Hematopoietic multipotent progenitor cell treated with erythropoietin and hydrocortisone succinate and interleukin-3 and kit ligand, for 17 days (in vitro differentiated cells): ENCODE data around the gene TMIGD3.
A peak's percentile ranks its signal among the peaks of the same experiment; 100 is the strongest.

Experiments used
- DNase-seq: peaks from one replicate; pipeline ENCODE4 v3.0.0-alpha.2; 2015; ENCODE audit warnings: low spot score

Gene TMIGD3

DNA sequence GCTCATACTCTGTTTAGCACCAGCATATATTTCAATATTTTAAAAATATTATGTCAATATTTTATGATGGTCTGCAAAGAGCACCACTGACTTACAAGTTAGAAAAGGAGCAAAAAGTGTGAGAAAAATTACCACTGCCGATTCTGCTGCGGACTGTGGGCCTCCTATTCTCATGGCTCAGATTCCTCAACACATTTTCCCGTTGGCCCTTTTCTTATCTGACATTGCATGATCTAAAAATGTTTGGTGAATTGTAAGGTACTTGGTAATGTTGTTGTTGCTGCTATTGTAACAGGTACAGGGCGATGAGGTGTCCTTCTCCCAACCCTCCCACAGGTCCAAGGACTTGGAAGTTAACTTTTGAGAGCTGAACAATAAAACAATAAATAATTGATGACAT lies 28.9 kb downstream of the TMIGD3 start:
- DNase-seq = no peak

DNA sequence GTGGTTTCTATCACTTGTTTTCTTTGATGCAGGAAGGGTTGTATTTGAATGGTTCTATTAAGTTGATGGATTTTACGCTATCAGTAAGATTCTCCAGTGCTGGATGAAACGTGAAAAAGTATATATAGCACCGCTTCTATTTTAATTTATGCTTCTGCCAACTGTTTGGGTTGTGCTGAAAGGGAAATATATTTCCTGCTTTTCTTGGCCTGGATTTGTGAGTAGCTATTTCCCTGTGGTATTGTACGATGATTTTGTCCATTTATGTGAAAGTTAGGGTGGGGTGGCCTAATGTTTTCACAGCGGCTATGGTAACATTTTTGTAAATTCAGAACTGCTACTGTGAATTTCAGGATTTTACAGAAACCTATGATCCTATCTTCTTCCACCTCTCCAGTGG lies 29.3 kb downstream of the TMIGD3 start:
- DNase-seq = no peak

DNA sequence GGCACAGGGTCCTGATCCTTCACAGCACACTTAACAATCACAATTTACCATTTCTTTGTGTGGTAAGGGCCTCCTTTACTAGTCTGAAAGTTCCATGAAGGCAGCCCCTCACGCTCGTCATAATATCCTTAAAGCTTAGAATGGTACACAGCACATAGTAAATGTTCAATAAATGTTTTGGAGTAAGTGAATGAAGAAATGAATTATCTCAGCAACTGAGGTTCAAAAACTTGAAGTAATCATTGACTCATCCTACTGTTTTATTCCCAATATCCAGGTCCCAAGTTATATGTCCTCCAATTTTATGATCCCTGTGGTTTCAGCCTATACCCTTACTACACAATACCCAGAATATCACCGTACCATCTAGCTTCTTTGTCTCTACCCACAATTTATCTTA lies 31.9 kb downstream of the TMIGD3 start:
- DNase-seq = no peak

DNA sequence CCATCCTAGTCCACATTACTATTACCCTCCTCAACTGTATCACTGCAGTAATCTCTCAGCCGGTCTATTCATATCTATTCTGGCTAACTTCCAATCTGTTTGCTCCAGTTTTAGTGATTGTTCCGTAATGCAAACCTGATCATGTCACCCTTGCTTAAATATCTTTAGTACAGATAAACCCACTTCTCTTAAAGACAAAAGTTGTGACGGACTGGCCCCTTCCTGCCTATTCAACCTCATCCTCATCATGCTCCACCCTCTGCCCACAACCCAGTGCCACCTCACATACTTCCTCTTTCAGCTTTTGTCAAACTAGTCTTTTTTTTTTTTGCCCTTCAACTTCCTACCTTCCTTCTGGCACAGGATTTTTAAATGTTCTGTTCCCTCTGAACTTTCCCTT lies 32.4 kb downstream of the TMIGD3 start:
- no peak for DNase-seq

DNA sequence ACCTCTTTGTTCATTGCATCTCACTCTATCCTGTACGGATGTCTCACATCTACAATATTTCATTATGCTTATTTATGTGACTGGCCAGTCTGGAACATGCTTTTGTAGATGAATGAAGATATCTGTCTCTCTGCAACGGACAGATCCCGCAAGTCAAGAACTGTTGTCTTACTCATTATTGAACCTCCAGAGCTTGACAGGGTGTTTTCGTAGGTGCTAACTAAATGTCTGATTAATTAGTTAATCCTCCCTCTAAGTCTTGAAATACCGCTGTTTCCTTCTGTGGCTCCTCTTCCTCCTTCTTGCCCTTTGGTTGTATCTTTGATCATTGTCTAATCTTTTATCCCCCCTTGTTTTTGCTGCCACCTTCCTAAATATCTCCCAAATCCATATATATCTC lies 32.8 kb downstream of the TMIGD3 start:
- no peak for DNase-seq

DNA sequence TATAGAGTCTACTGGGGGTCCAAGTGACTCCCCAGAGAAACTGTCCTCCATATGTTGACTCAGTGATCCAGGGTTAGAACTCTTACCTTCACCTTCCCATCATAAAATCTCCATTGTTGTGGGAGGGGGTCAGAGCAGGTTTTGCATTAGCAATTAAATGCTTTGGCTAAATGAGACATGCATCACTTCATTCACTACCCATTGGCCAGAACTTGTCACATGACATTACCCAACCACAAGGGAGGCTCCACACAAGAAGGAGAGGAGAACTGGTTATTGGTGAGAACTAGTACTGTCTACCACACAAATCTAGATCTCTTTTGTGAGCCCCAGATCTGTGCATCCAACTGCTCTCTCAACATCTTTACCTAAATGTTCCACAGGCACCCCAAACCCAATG lies 33.9 kb downstream of the TMIGD3 start:
- no peak for DNase-seq

DNA sequence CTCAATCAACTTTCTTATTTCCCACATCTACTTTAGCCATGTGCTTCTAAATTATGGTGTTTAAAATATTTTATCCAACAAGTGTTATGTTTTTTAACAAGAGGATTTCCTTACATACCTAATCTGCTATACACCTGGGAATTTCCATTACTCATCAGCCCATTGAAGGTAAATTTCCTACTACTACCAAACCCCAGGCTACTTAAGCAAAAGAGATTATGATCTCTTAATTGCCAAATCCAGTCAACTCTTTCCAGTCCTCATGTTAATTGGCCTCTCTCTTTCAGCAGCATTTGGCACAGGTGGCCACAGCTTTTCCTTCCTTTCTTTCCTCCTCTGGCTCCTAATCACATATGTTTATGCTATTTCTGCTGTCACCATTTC lies 34.7 kb downstream of the TMIGD3 start:
- no peak for DNase-seq

DNA sequence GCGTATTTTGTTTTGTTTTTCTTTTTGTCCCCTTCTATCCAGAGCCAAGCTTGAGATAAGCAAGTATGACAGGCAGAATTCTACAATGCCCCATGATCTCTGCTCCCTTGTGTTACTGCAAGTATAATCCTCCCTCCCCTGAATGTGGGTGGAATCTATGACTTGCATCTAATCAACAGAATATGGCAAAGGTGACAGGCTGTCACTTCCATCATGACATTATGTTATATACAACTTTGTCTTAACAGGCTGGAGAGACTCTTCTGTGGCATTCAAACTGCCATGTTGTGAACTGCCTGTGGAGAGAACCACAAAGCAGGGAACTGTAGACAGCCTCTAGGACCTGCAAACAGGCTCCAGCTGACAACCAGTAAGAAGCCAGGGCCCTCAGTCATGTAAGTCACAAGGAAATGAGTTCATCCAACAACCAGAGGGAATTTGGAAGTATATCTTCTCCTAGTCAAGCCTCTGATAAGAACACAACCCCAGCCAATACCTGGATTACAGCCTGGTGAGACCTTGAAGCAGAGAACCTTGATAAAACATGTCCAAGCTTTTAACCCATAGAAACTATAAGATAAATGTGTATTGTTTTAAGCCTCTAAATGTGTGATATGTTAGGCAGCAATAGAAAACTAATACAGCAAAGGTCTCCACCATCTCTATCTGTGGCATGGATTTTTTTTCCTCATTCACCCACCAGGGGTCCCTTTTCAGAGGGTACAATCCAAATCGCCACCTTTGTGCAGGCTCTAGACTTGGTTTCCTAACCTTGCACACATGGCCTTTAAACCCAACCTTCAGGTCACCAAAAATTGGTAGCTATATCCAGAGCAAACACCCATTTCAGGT lies 35.3 kb downstream of the TMIGD3 start:
- DNase-seq = no peak

DNA sequence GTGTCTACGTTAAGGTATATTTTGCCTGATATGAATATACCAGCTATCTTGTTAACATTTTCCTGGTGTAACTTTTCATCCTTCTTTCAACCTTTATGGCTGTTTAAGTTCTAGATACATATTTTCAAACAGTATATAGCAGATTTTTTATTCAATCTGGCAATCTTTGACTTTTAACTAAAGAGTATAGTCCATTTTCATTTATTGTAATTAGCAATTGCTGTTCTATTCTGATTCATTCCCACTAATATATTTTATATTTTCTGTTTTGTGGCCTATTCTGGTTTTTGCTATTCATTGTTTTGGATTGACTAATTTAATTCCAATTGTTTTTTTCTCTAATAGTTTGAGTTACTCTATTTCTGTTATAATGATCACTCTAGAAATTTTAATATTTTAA lies 37.0 kb downstream of the TMIGD3 start:
- DNase-seq = no peak

DNA sequence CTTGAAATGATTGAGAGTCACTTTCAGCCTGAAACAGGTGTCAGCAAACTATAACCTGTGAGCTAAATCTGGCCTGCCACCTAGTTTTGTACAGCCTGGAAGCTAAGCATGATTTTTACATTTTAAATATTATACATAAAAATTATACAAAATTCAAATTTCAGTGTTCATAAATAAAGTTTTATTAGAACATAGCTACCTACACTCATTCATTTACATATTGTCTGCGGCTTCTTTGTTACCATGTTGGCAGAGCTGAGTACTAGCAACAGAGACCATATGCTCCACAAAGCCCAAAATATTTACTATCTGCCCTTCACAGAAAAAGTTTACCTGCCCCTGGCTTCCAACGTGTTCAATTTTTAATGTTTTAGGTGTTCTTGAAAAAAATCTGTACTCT lies 37.7 kb downstream of the TMIGD3 start:
- DNase-seq = no peak

DNA sequence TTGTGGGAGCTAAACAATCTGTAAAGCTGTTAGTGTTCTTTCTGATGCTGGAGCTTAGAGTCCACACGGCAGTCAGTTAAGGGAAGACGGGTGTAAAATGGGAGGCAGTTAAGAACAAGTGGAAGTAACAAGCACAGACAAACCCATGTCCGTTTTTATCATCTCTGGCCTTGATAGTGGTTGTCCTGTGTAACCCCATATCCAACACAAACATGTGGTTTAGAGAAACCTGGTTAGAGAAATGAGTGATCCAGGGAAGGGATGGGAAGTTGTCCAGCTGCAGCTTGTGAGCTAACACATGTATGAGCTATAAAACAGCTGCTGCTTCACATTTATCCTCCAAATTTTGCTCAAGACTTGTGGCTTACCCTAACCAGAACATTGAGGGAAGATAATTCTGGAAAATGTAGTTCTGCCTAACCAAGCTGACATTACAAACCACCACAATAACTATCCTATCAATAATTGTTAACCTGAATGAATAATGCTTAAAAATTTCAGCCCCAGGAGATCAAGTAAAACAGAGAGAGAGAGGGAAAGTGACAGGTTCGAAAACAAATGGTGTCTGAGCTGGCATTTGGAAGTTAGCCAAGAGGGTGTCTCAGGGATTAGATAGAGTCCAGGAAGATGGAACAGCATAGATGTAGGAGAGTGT lies 40.3 kb downstream of the TMIGD3 start:
- DNase-seq = peak; percentile 53

DNA sequence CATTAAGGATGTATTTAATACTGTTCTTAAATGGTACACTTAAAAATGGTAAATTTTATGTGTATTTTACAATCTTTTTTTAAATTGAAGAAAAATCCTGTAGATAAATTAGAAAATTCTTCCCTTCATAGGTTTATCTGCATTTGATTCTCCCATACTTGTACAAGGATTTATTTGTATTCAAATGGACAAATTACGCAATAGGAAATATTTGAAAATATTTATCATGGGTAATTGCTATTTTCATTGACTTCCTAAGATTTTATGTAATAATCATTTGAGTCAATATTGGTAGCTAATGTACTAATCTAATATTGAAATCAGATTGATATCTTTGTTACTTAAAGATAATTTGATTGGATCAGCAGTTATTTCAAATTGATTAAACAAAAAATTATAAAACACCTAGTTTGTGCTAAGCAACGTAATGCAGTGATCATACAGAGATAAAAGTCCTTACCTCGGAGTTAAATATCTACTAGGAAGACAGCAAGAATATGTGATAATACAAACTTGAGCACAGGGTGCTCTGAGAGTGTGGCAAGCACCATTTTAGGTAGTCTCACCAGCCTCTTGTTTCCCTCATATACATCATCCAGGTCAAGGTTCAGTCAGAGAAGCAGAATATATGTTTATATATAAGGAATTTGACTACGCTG lies 40.9 kb downstream of the TMIGD3 start:
- DNase-seq = no peak

DNA sequence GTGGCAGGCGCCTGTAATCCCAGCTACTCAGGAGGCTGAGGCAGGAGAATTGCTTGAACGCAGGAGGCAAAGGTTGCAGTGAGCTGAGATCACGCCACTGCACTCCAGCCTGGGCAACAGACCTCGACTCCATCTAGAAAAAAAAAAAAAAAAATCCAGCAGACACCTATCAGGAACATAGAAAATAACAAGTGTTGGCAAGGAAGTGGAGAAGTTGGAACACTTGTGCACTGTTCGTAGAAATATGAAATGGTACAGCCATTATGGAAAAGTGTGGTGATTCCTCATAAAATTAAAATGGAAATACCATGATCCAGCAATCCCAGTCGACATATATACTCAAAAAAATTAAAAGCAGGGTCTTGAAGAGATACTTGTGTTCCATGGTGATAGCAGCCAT lies 41.7 kb downstream of the TMIGD3 start:
- no peak for DNase-seq

DNA sequence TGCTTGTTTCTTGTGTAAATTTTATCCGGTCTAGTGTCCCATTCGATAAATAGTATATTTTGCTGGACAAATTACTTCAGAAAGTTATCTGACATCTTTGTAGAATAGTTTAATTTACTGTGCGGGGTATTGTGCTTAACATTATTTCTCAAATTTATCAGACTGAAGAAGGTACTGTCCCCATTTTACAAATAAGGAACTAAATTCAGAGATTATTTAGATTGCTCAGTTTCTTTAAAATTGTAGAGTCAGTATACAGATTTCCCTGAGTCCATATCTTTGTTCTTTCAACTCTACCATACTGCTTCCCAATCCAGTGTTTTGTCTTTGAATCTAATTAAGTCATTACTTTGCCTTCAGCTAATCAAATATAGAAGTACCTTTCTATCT lies 47.8 kb downstream of the TMIGD3 start:
- DNase-seq = no peak

DNA sequence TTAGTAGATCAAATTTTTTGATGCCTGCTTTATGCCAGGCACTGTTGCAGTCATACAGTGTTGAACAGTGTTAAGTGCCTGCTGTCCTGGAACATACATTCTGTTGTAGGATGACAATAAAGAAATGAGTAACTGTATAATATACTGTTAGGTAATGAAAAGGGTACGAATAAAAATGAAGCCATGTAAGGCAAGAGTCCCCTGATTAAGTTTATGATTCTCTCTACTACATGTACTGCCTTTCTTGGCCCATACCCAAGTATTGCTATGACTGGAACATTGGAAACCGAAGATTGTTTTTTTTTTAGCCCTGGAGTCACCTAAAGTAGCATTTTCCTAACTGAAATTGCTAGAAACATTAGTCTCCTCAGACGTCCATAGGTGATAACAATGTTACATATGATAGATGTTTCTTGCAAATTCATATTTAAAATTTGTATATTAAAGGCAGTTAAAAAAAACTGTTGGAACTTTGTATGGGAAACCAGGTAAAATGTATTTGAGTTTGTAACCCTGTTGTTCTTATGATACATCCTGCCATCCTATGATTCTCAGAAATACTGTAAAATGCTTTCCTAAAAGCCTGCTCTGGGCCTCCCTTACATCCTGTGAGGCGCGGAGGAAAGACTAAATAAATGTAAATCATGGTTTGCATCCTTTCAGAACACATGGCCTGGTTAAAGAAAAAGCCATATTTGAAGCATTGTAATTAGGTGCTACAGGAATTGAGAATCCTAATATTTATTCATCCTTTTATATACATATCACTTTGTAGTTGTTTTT lies 48.4 kb downstream of the TMIGD3 start:
- DNase-seq = no peak

DNA sequence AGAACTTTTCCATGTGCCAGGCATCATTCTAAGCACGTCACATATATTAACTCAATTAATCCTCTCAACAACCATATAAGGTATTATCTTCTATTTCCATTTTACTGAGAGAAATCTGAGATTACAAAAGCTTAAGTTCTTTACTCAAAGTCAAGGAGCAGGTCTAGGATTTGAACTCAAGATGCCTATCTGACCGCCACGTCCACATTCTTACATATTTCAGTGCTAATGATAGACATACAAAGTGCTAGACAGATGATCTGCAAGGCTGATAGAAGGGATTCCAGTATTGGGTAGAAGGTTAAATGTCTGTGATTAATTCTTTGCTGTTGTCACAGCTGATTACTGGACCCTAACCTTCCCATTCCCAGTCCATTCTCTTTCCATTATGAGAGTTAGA lies 49.7 kb downstream of the TMIGD3 start:
- DNase-seq = no peak

DNA sequence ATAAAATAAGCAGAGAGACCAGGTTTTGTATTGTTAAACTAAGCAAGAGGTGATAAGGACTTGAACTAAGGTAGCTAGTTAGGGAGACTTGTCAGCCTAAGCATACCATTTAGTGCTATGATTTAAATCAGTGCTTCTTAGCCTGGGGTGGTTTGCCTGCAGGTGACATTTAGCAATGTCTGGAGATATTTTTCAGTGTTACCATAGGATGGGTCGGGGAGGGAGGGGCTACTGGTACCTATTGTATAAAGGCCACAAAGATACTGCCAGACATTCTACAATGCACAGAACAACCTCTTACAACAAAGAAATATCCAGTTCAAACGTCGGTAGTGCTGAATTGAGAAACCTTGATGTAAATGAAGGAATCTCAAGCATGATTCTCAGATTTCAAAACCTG lies 50.9 kb downstream of the TMIGD3 start:
- no peak for DNase-seq

DNA sequence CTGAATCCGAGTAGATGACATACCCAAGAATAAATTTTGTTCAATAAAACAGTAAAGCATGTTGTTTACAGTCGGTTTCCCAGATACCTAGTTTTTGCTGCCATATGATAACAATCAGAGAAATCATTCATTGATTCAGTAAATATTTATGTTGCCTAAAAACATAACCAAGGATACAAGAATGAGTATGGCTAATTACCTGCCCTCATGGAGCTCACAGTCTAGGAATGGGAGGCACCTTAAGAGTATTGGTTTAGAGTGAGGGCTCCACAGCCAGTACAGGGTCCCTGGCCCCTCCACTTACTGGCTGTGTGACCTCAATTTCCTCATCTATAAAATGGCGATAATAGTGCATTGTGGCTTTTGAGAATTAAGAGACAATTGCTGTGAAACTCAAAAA lies 53.2 kb downstream of the TMIGD3 start:
- DNase-seq = peak; percentile 40

DNA sequence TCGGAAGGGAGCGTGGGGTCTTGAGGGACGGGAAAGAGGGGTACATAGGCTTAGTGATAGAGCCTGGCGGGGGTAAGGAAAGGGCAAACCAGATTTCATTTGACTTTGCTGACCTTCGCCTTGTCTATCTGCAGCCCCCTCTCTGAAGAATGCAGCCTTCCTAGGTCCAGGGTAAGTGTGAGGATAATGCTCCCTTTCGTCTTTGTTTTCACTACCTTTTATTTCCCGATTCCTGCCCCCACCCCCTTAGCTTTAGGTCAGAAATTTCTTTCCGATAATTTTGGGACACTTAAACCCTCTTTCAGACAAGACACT lies 53.8 kb downstream of the TMIGD3 start:
- no peak for DNase-seq

DNA sequence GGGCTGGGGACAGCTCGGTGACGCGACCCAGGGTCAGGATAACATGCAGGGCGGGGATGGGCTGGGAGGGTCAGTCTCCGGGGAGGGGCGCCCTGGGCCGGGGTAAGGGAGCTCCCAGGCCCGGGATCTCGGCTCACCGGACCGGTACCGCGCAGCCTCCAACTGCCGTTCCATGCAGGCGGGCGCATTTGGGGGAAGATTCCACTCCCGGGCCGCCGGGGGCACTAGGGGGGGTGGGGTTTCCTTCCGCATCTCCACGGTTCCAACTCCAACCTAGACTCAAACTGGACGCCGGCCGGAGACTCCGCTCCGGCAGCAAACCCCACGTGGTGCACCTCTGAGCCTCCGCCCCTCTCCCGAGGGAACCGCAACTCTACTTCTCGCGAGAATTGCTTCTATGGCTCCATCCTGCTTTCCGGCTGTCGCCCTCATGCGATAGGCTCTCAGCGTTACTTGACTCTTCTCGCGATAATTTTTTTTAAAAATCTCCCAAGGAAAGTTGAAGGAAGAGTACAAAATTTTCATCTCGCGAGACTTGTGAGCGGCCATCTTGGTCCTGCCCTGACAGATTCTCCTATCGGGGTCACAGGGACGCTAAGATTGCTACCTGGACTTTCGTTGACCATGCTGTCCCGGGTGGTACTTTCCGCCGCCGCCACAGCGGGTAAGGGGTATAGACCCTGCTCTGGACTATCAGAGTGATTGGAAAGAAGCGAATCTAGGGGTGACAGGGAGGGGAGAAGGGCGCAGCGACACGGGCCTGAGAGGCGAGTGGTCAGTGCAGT lies 54.3 kb downstream of the TMIGD3 start, which contains the start of the genes ATP5PB and WDR77:
ATP5PB (plus strand) TSS at position 547 of the 785 bp plus-strand sequence; CDS start at position 625, 78 bp downstream.
WDR77 (minus strand) TSS at position 339 of the 785 bp plus-strand sequence; CDS start at position 252, 87 bp downstream.
- DNase-seq = peak; percentile 99

DNA sequence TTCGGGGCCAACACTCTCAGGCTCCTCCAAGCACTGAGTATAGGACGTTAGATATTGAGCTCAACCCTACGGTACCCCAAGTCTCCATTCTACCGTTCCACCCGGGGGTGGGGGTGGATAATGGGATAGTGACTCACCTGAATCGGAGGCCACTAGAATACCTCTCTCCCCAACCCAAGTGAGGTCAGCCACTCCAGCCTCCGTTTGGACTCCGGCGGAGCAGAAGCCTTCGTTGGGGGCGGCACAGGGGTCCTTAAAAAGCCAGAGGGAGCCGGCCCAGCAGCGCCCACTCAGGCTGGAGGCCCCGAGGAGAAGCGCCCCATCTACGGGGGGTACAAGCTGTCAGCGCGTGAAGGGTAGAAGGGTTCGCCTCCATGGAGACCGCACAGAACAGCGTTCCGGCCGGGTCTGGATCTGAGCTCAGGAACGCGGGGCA lies 54.9 kb downstream of the TMIGD3 start:
- peak; percentile 17 for DNase-seq
